DND-41 (cell line): ENCODE data around the gene PAGR1.

Experiments
- CTCF ChIP-seq: IDR thresholded peaks from 2 replicates; pipeline ENCODE4 v1.5.1; 2012; ENCODE audit warnings: borderline replicate concordance, low read length, moderate library complexity, mild to moderate bottlenecking; ENCODE audit not compliant: poor library complexity, severe bottlenecking; ENCODE audit errors: extremely low read depth
- EZH2 ChIP-seq: IDR thresholded peaks from 3 replicates; pipeline ENCODE4 v1.6.1; 2012; ENCODE audit warnings: borderline replicate concordance, low read depth, mild to moderate bottlenecking, moderate library complexity, low read length, inconsistent platforms; ENCODE audit not compliant: severe bottlenecking

GRCh38 chr16:29848420-29849297 lies 32.7 kb downstream of the PAGR1 start:
- TF ChIP-seq CTCF, result peak; percentile 99
- no peak for TF ChIP-seq EZH2
